ENCODE results near the gene FOLR2. TPM values are rescaled to one million over a fixed set of nuclear protein-coding genes. Genes with fewer than 3 reads are reported as not detected.

FOLR2 gene
- polyA plus RNA-seq, 4 donors, result 0.67 to 24.2 (median 8.6) TPM

DNA sequence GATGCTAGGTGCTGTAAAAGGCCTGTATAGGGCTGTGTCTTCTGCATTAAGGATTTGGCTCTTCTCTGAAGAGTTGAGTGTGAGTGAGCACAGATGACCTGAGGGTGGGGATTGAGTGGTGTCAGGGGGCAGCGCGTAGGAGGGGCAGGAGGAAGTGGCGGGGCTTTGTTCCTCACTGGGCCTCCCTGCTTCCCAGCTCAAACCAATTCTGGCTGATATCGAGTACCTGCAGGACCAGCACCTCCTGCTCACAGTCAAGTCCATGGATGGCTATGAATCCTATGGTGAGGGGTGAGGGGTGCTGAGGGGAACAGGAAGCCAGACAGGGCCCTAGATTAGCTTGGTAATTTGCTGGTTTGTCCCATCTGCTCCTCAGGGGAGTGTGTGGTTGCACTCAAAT, 18.3 kb downstream of the FOLR2 start:
- 92 to 98% (median 98%) methylated on average over 4 of the region's 4 CpGs for WGBS, 3 donors
- H3K4me1 ChIP-seq (ENCODE audit: control insufficient read depth in 3 of 3, insufficient read depth in 2 of 3, low read depth in 1 of 3, low read length in 2 of 3), result peaks cover 0 to 21% (median 0%) of the 10 kb centered on the region in 3 donors
- peaks cover 17 to 87% (median 28%) of the 10 kb centered on the region in 3 donors for H3K36me3 ChIP-seq (ENCODE audit: control insufficient read depth in 3 of 3, insufficient read depth in 2 of 3, low read depth in 1 of 3, low read length in 3 of 3)
- peaks cover 0 to 14% (median 0%) of the 10 kb centered on the region in 3 donors for H3K27me3 ChIP-seq (ENCODE audit: control insufficient read depth in 3 of 3, insufficient read depth in 3 of 3, low read length in 3 of 3)
- no peak overlapping the region for H3K4me3 ChIP-seq (ENCODE audit: low read depth in 1 of 3, low read length in 3 of 3)
- H3K27ac ChIP-seq (ENCODE audit: low read depth in 1 of 3, low read length in 2 of 3), result no peak overlapping the region
- DNase-seq, result no peak
- FAIRE-seq, result no peak
- no peaks in the 10 kb centered on the region for H3K9me3 ChIP-seq (ENCODE audit: control insufficient read depth in 2 of 2, insufficient read depth in 1 of 2, low read depth in 1 of 2, low read length in 1 of 2)

DNA sequence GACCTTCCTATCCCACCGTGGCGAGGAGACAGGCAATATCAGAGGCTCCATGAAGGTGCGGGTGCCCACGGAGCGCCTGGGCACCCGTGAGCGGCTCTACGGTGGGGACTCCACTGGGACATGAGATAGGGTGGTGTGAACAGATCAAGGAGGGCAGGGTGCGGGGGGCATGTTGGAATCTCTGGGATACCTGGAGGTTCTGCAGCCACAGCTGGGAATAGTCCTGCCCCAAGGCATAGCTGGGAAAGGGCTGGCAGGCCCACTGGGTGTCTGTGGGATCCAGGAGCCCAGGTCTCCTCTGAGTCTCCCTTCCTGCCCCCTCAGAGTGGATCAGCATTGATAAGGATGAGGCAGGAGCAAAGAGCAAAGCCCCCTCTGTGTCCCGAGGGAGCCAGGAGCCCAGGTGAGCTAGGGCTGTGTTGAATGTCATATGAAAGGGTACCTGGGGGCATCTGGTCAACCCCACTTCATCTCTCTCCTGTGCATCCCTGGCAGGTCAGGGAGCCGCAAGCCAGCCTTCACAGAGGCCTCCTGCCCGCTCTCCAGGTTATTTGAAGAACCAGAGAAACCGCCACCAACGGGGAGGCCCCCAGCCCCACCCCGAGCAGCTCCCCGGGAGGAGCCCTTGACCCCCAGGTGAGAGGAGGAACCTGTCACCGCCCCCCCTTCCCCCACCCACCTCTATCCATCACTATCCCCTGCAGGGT, 18.9 kb downstream of the FOLR2 start:
- WGBS, 3 donors, result 85 to 91% (median 86%) methylated on average over 17 of the region's 17 CpGs
- no peak overlapping the region for H3K27ac ChIP-seq (ENCODE audit: low read depth in 1 of 3, low read length in 2 of 3)
- H3K4me1 ChIP-seq (ENCODE audit: control insufficient read depth in 3 of 3, insufficient read depth in 2 of 3, low read depth in 1 of 3, low read length in 2 of 3), result peaks cover 0 to 27% (median 2%) of the 10 kb centered on the region in 3 donors
- H3K9me3 ChIP-seq (ENCODE audit: control insufficient read depth in 2 of 2, insufficient read depth in 1 of 2, low read depth in 1 of 2, low read length in 1 of 2), result no peaks in the 10 kb centered on the region
- DNase-seq, result no peak
- peaks cover 0 to 19% (median 0%) of the 10 kb centered on the region in 3 donors for H3K27me3 ChIP-seq (ENCODE audit: control insufficient read depth in 3 of 3, insufficient read depth in 3 of 3, low read length in 3 of 3)
- no peak for FAIRE-seq
- peaks cover 17 to 81% (median 25%) of the 10 kb centered on the region in 3 donors for H3K36me3 ChIP-seq (ENCODE audit: control insufficient read depth in 3 of 3, insufficient read depth in 2 of 3, low read depth in 1 of 3, low read length in 3 of 3)
- no peak overlapping the region for H3K4me3 ChIP-seq (ENCODE audit: low read depth in 1 of 3, low read length in 3 of 3)

DNA sequence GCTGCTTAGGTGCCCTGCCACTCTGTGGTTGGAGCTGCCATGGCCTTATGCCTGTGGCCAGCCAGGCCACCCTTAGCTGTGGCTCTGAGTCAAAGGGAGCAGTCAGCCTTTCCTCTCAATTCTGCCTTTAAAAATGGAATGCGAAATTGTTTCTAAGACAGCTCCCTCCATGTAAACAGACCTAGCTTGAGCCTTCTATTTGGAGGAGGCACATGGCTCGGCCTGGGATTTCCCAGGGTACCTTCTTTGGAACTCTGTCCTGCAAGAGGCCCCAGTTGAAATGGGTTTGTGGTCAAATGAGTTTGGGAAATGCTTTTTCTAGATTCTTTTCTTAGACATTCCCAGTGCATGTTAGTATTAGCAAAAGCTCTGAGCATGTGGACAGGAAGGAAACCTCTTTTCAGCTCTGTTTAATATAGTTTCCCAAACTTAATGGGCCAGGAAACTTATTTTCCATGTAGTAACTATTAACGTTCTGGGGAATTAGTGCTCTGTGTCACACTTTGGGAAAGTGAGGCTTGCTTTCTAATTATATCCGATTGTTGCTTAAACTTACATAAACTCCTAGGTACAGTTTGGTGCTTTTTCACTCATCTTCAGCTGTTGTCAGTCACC, 19.6 kb downstream of the FOLR2 start:
- Histone ChIP-seq H3K4me1 (ENCODE audit: control insufficient read depth in 3 of 3, insufficient read depth in 2 of 3, low read depth in 1 of 3, low read length in 2 of 3) (peaks cover 0 to 32% (median 2%) of the 10 kb centered on the region in 3 donors), H3K36me3 (ENCODE audit: control insufficient read depth in 3 of 3, insufficient read depth in 2 of 3, low read depth in 1 of 3, low read length in 3 of 3) (peaks cover 14 to 74% (median 24%) of the 10 kb centered on the region in 3 donors), H3K27me3 (ENCODE audit: control insufficient read depth in 3 of 3, insufficient read depth in 3 of 3, low read length in 3 of 3) (peaks cover 0 to 26% (median 5%) of the 10 kb centered on the region in 3 donors), H3K27ac (ENCODE audit: low read depth in 1 of 3, low read length in 2 of 3) (no peak overlapping the region), H3K9me3 (ENCODE audit: control insufficient read depth in 2 of 2, insufficient read depth in 1 of 2, low read depth in 1 of 2, low read length in 1 of 2) (no peaks in the 10 kb centered on the region), H3K4me3 (ENCODE audit: low read depth in 1 of 3, low read length in 3 of 3) (no peak overlapping the region)
- 69 to 85% (median 85%) methylated on average over 4 of the region's 4 CpGs for WGBS, 3 donors
- DNase-seq (no peak), FAIRE-seq (no peak)

DNA sequence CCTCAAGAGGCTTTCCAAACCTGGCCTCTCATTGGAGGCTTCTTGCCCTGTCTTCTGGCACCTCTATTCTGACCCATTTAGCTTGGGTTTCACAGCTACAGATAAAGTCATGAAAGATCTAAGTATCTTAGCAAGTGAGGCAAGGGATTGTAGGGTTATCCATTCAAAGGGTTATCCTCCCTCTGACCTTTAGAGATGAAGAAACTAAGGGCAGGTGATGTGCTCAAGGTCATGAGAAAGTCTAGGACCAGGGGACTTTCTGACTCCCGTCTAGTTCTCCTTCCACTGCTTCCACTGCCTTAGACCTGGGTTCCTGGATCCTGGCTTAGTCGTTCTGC, 20.1 kb downstream of the FOLR2 start:
- Histone ChIP-seq H3K9me3 (ENCODE audit: control insufficient read depth in 2 of 2, insufficient read depth in 1 of 2, low read depth in 1 of 2, low read length in 1 of 2) (no peaks in the 10 kb centered on the region), H3K4me1 (ENCODE audit: control insufficient read depth in 3 of 3, insufficient read depth in 2 of 3, low read depth in 1 of 3, low read length in 2 of 3) (peaks cover 0 to 32% (median 2%) of the 10 kb centered on the region in 3 donors), H3K36me3 (ENCODE audit: control insufficient read depth in 3 of 3, insufficient read depth in 2 of 3, low read depth in 1 of 3, low read length in 3 of 3) (peaks cover 14 to 69% (median 18%) of the 10 kb centered on the region in 3 donors), H3K27me3 (ENCODE audit: control insufficient read depth in 3 of 3, insufficient read depth in 3 of 3, low read length in 3 of 3) (peaks cover 2 to 32% (median 7%) of the 10 kb centered on the region in 3 donors), H3K27ac (ENCODE audit: low read depth in 1 of 3, low read length in 2 of 3) (no peak overlapping the region), H3K4me3 (ENCODE audit: low read depth in 1 of 3, low read length in 3 of 3) (no peak overlapping the region)
- DNase-seq, result no peak
- WGBS, 3 donors, result 61 to 71% (median 69%) methylated on average over 2 of the region's 2 CpGs
- no peak for FAIRE-seq

DNA sequence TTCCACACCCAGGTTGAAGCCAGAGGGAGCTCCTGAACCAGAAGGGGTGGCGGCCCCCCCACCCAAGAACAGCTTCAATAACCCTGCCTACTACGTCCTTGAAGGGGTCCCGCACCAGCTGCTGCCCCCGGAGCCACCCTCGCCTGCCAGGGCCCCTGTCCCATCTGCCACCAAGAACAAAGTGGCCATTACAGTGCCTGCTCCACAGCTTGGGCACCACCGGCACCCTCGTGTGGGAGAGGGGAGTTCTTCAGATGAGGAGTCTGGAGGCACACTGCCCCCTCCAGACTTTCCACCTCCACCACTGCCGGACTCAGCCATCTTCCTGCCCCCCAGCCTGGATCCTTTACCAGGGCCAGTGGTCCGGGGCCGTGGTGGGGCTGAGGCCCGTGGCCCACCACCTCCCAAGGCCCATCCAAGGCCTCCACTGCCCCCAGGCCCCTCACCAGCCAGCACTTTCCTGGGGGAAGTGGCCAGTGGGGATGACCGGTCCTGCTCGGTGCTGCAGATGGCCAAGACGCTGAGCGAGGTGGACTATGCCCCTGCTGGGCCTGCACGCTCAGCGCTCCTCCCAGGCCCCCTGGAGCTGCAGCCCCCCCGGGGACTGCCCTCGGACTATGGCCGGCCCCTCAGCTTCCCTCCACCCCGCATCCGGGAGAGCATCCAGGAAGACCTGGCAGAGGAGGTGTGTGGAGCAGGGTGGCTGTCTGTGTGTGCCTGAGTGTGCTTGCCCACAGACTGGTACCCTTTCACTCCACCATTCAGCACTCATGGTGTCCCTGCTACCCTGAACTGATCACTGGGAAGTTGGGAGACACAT, 20.7 kb downstream of the FOLR2 start:
- no peak overlapping the region for H3K4me3 ChIP-seq (ENCODE audit: low read depth in 1 of 3, low read length in 3 of 3)
- FAIRE-seq (no peak), DNase-seq (no peak)
- H3K27me3 ChIP-seq (ENCODE audit: control insufficient read depth in 3 of 3, insufficient read depth in 3 of 3, low read length in 3 of 3), result peaks cover 6 to 37% (median 12%) of the 10 kb centered on the region in 3 donors
- H3K27ac ChIP-seq (ENCODE audit: low read depth in 1 of 3, low read length in 2 of 3), result no peak overlapping the region
- no peaks in the 10 kb centered on the region for H3K9me3 ChIP-seq (ENCODE audit: control insufficient read depth in 2 of 2, insufficient read depth in 1 of 2, low read depth in 1 of 2, low read length in 1 of 2)
- H3K36me3 ChIP-seq (ENCODE audit: control insufficient read depth in 3 of 3, insufficient read depth in 2 of 3, low read depth in 1 of 3, low read length in 3 of 3), result peaks cover 14 to 63% (median 16%) of the 10 kb centered on the region in 3 donors
- 65 to 81% (median 75%) methylated on average over 16 to 22 of the region's 22 CpGs for WGBS, 3 donors
- H3K4me1 ChIP-seq (ENCODE audit: control insufficient read depth in 3 of 3, insufficient read depth in 2 of 3, low read depth in 1 of 3, low read length in 2 of 3), result peaks cover 0 to 32% (median 2%) of the 10 kb centered on the region in 3 donors

DNA sequence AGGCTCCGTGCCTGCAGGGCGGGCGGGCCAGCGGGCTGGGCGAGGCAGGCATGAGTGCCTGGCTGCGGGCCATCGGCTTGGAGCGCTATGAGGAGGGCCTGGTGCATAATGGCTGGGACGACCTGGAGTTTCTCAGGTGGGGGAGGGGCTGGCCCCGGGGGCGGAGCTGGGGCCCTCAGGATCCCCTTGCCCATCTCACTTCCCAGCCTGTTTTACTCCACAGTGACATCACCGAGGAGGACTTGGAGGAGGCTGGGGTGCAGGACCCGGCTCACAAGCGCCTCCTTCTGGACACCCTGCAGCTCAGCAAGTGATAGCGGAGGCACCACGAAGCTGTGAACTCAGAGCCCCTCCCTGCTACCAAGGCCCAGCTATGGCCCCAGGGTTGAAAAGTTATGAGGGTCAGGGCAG, 21.5 kb downstream of the FOLR2 start:
- WGBS, 3 donors, result 17 to 49% (median 40%) methylated on average over 14 to 16 of the region's 16 CpGs
- Histone ChIP-seq H3K4me3 (ENCODE audit: low read depth in 1 of 3, low read length in 3 of 3) (no peak overlapping the region), H3K27me3 (ENCODE audit: control insufficient read depth in 3 of 3, insufficient read depth in 3 of 3, low read length in 3 of 3) (peaks cover 7 to 44% (median 13%) of the 10 kb centered on the region in 3 donors), H3K9me3 (ENCODE audit: control insufficient read depth in 2 of 2, insufficient read depth in 1 of 2, low read depth in 1 of 2, low read length in 1 of 2) (no peaks in the 10 kb centered on the region), H3K36me3 (ENCODE audit: control insufficient read depth in 3 of 3, insufficient read depth in 2 of 3, low read depth in 1 of 3, low read length in 3 of 3) (peaks cover 11 to 56% (median 13%) of the 10 kb centered on the region in 3 donors), H3K27ac (ENCODE audit: low read depth in 1 of 3, low read length in 2 of 3) (no peak overlapping the region), H3K4me1 (ENCODE audit: control insufficient read depth in 3 of 3, insufficient read depth in 2 of 3, low read depth in 1 of 3, low read length in 2 of 3) (peaks cover 0 to 32% (median 2%) of the 10 kb centered on the region in 3 donors)
- peak; percentile 69 to 72 for DNase-seq
- FAIRE-seq, result no peak

DNA sequence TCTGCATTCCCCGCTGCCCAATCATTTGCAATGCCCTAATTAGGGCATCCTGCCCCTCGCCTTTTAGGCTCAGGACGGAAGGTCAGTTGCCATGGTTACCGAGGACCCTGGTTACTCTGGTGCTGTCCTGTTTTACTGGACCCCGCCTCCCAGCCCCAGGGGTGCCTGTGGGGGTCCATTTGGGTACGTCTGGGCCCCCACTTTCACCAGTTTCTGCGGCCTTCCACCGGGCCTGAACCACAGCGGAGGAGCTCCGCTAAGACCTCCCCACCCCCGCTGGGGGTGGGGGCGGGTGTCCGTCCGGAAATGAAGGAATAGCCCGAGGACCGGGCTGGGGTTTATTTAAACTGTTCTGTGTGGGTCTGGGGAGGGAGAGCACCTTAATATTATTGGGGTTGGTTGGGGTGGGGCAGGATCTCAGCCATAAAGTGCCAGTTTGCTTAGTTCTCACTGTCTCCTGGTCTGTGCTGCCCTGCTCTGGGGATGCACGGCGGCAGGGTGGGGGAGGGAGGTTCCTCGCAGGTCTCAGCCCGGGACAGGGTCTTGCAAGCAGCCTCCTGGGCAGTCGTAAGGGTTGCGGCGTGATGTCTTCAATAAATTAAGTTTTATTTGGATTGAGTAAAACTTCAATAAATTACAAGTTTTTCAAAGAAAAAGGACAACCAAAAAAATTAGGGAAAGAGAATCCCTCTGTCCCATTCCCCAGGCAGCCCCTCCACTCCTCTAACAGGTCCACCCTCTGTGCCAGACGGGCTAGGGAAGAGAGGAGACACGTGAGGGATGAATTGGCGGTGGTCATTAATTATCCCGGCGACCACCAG, 22.1 kb downstream of the FOLR2 start:
- Histone ChIP-seq H3K4me3 (ENCODE audit: low read depth in 1 of 3, low read length in 3 of 3) (no peak overlapping the region), H3K36me3 (ENCODE audit: control insufficient read depth in 3 of 3, insufficient read depth in 2 of 3, low read depth in 1 of 3, low read length in 3 of 3) (peaks cover 9 to 49% (median 10%) of the 10 kb centered on the region in 3 donors), H3K27ac (ENCODE audit: low read depth in 1 of 3, low read length in 2 of 3) (no peak overlapping the region), H3K27me3 (ENCODE audit: control insufficient read depth in 3 of 3, insufficient read depth in 3 of 3, low read length in 3 of 3) (peaks cover 12 to 51% (median 20%) of the 10 kb centered on the region in 3 donors), H3K4me1 (ENCODE audit: control insufficient read depth in 3 of 3, insufficient read depth in 2 of 3, low read depth in 1 of 3, low read length in 2 of 3) (peaks cover 0 to 32% (median 2%) of the 10 kb centered on the region in 3 donors), H3K9me3 (ENCODE audit: control insufficient read depth in 2 of 2, insufficient read depth in 1 of 2, low read depth in 1 of 2, low read length in 1 of 2) (no peaks in the 10 kb centered on the region)
- DNase-seq (no peak), FAIRE-seq (no peak)
- 69 to 70% (median 70%) methylated on average over 28 of the region's 28 CpGs for WGBS, 3 donors
